Measurements from ENCODE around the gene POLD4. TPM values are rescaled to one million over a fixed set of nuclear protein-coding genes. Genes with fewer than 3 reads are reported as not detected.

Gene POLD4
- total and polyA plus RNA-seq, 7 donors: 31.8 to 89.8 (median 72.6) TPM

DNA sequence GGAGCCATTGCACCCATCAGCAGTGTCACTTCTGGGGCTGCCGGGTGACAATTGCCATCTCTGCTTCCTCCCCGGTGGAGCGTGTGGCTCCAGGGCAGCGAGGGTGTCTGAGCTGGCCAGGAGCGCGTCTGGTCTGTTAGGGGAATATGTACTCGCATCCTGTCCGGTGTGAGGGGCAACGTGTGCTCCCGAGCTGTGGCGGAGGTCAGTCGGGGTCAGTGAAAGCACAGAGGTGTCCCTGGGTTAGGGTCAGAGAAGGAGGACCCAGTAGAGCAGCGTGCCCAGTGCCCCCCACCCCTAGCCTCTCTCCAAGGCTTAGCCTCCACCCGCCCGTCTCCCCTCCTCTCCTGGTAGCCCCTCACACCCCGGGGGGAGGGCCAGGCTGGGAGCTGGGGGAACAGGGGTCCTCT, 18.6 kb upstream of the POLD4 start:
- intact Hi-C loops (cut with DNase I): no loop called here
- Histone ChIP-seq H3K4me1 (peaks cover 16% of the 10 kb centered on the region), H3K27me3 (ENCODE audit: insufficient read depth in 3 of 3, low read length in 2 of 3) (peaks cover 0 to 48% (median 8%) of the 10 kb centered on the region in 3 donors), H3K4me3 (peak overlapping the region; percentile 76), H3K27ac (no peak overlapping the region), H3K9me3 (no peaks in the 10 kb centered on the region), H3K36me3 (ENCODE audit: insufficient read depth in 1 of 2, low read depth in 1 of 2) (no peaks in the 10 kb centered on the region)
- TF ChIP-seq CTCF (IDR thresholded peaks at IDR 0.05): no peak
- ATAC-seq (no peak), DNase-seq (no peak)
- WGBS, 3 donors: 16 to 32% (median 18%) methylated on average over 16 of the region's 16 CpGs

DNA sequence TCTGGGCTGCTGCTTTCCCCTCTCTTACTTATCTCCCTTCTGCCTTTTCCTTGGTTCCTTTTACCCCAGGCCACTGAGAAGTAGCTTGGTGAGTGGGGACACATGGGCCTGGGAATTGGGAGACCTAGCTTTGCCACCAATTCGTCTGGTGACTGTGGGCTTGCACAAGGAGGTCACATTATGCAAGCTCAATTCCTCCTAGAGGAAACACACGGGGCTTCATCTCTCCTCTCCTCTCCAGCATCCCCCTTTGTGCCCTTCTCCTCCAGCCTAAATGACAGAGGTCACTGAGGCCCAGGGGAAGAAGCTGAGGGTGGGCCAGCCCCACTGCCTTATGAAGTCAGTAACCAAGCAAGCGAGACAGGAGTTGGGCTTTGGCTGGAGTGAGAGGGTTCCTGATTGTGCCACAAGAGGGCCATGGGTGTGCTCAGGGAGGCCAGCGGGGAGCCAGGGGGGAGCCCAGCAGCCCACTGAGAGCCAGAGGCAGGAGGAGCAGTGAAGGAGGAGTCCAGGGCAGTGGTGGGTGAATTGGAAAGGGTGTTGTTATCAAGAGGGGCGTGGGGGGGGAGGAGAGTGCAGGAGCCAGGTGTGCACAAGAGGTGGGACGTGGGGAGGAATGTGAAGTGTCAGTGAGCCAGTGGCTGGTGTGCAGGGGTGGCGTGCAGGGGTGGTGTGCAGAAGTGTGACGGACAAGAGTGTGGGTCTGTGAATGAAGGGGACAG, 18.0 kb upstream of the POLD4 start:
- ATAC-seq (peak in 2 of 4 donors; percentile 26 to 27), DNase-seq (peak in 1 of 2 donors; percentile 41)
- WGBS, 3 donors: 45 to 69% (median 52%) methylated on average over 8 of the region's 8 CpGs
- Histone ChIP-seq H3K36me3 (ENCODE audit: insufficient read depth in 1 of 2, low read depth in 1 of 2) (no peaks in the 10 kb centered on the region), H3K4me3 (peak overlapping the region; percentile 76), H3K4me1 (peaks cover 16% of the 10 kb centered on the region), H3K27ac (no peak overlapping the region), H3K9me3 (no peaks in the 10 kb centered on the region), H3K27me3 (ENCODE audit: insufficient read depth in 3 of 3, low read length in 2 of 3) (peaks cover 0 to 54% (median 11%) of the 10 kb centered on the region in 3 donors)
- peak; percentile 28 for TF ChIP-seq CTCF (IDR thresholded peaks at IDR 0.05)
- intact Hi-C loops (cut with DNase I): no loop called here

GRCh38 chr11:67370351-67371076, 17.2 kb upstream of the POLD4 start:
- Histone ChIP-seq H3K4me3 (no peak overlapping the region), H3K27ac (no peak overlapping the region), H3K4me1 (peaks cover 16% of the 10 kb centered on the region), H3K27me3 (ENCODE audit: insufficient read depth in 3 of 3, low read length in 2 of 3) (peaks cover 0 to 53% (median 10%) of the 10 kb centered on the region in 3 donors), H3K36me3 (ENCODE audit: insufficient read depth in 1 of 2, low read depth in 1 of 2) (no peaks in the 10 kb centered on the region), H3K9me3 (no peaks in the 10 kb centered on the region)
- 57 to 60% (median 59%) methylated on average over 14 of the region's 14 CpGs for WGBS, 3 donors
- ATAC-seq (no peak), DNase-seq (no peak)
- no peak for TF ChIP-seq CTCF (IDR thresholded peaks at IDR 0.05)
- intact Hi-C loops (cut with DNase I): no loop called here

DNA sequence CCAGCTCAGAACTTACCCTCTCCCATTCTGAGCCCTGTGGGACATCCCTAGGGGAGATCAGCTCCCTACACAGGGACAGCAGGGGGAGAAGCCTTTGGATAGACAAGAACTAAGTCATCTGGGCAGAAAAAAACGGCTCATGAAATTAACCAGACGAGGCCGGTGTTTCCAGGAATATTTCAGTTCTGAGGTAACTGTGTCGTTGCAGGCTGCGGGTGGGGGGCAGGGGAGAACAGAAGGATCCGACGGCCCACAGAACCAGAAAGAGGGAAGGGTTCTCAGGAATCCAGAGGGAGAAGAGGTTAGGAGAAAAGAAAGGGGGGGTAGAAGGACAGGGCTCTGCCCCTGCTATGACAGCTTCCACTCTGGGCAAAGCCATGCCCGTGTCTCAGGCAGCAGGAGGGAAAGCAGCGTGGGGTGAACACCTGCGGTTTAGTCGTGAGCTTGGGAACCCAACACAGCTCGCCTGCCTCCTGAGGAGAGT, 16.5 kb upstream of the POLD4 start:
- Histone ChIP-seq H3K4me3 (no peak overlapping the region), H3K4me1 (peaks cover 16% of the 10 kb centered on the region)
- 65 to 70% (median 65%) methylated on average over 12 of the region's 12 CpGs for WGBS, 3 donors

More for the DNA sequence above, 16.5 kb upstream of the POLD4 start:
- DNase-seq (no peak), ATAC-seq (no peak)
- TF ChIP-seq CTCF (IDR thresholded peaks at IDR 0.05): no peak
- Histone ChIP-seq H3K27ac (no peak overlapping the region), H3K27me3 (ENCODE audit: insufficient read depth in 3 of 3, low read length in 2 of 3) (peaks cover 0 to 51% (median 9%) of the 10 kb centered on the region in 3 donors), H3K9me3 (no peaks in the 10 kb centered on the region), H3K36me3 (ENCODE audit: insufficient read depth in 1 of 2, low read depth in 1 of 2) (no peaks in the 10 kb centered on the region)
- intact Hi-C loops (cut with DNase I): no loop called here
